H1 (cell line): ENCODE data around the gene SNRPB2. TPM values are rescaled to one million over a fixed set of nuclear protein-coding genes. Genes with fewer than 3 reads are reported as not detected.

Source experiments
- CTCF ChIA-PET: fragments of 300-600 bp; sonication (Branson Sonifier 250); formaldehyde crosslinking; loops from one replicate; lab custom pipeline; 2021; ENCODE audit not compliant: partially characterized antibody; lab: Charles Lee
- POLR2A ChIA-PET: fragments of 300-600 bp; sonication (Branson Sonifier 250); formaldehyde crosslinking; loops from one replicate; lab custom pipeline; 2021; ENCODE audit warnings: inconsistent platforms; ENCODE audit not compliant: partially characterized antibody; lab: Charles Lee
- DNase-seq, 2 experiments: peaks; one replicate each; pipeline versions ENCODE4 v3.0.0 to v3.0.0-alpha.2; 2010 to 2022; ENCODE audit warnings: low spot score in 2 of 2, low read depth in 1 of 2, mixed read lengths in 1 of 2
- FAIRE-seq: peaks from 2 replicates; lab custom pipeline; 2011; peaks lifted over from hg19 to GRCh38; lab: Jason Lieb, UNC
- H2AFZ ChIP-seq: 2 replicates; pipeline ENCODE4 v1.8.1; 2012; ENCODE audit warnings: low read length, inconsistent platforms
- H2AK5ac ChIP-seq: 2 replicates; pipeline ENCODE4 v1.6.1; 2013; ENCODE audit warnings: low read depth, low read length
- H2BK120ac ChIP-seq: replicated peaks from 2 replicates; pipeline ENCODE3; 2013; ENCODE audit warnings: low read depth, low read length, inconsistent platforms
- H2BK12ac ChIP-seq: 2 replicates; pipeline ENCODE4 v1.6.1; 2013; ENCODE audit warnings: low read depth, low read length
- H2BK15ac ChIP-seq: 2 replicates; pipeline ENCODE4 v1.6.1; 2013; ENCODE audit warnings: low read length
- H2BK20ac ChIP-seq: 2 replicates; pipeline ENCODE4 v1.6.1; 2013; ENCODE audit warnings: low read length
- H2BK5ac ChIP-seq: 2 replicates; pipeline ENCODE4 v1.6.1; 2013; ENCODE audit warnings: low read depth, low read length
- H3K14ac ChIP-seq: 2 replicates; pipeline ENCODE4 v1.6.1; 2013; ENCODE audit warnings: inconsistent platforms; ENCODE audit not compliant: insufficient read length
- H3K18ac ChIP-seq: 2 replicates; pipeline ENCODE4 v1.6.1; 2013; ENCODE audit warnings: low read length; ENCODE audit errors: extremely low read depth
- H3K23ac ChIP-seq: 2 replicates; pipeline ENCODE4 v1.6.1; 2013; ENCODE audit warnings: inconsistent platforms; ENCODE audit not compliant: insufficient read length
- H3K23me2 ChIP-seq: 2 replicates; pipeline ENCODE4 v1.6.1; 2013; ENCODE audit warnings: low read depth, low read length
- H3K27ac ChIP-seq: 2 replicates; pipeline ENCODE4 v1.6.1; 2011; ENCODE audit warnings: low read depth, low read length, inconsistent platforms
- H3K27me3 ChIP-seq, 4 experiments: replicated peaks in 1 of 4; 1 replicate in 1 of 4; 2 replicates in 3 of 4; pipeline versions ENCODE4 v1.6.1 to v1.8.1; 2011 to 2013; ENCODE audit warnings: low read length in 3 of 4, mild to moderate bottlenecking in 3 of 4, inconsistent platforms in 2 of 4, mixed read lengths in 2 of 4, moderate library complexity in 1 of 4; ENCODE audit not compliant: control insufficient read depth in 3 of 4, insufficient read depth in 3 of 4; ENCODE audit errors: extremely low read depth in 1 of 4
- H3K36me3 ChIP-seq, 4 experiments: 2 replicates each; pipeline versions ENCODE4 v1.6.1 to v1.8.1; 2011 to 2013; ENCODE audit warnings: mild to moderate bottlenecking in 4 of 4, low read length in 3 of 4, moderate library complexity in 2 of 4, control low read depth in 1 of 4, inconsistent platforms in 1 of 4; ENCODE audit not compliant: insufficient read depth in 4 of 4, control insufficient read depth in 2 of 4
- H3K4ac ChIP-seq: replicated peaks from 2 replicates; pipeline ENCODE3; 2013; ENCODE audit warnings: low read length, low read depth, mixed read lengths, inconsistent platforms; ENCODE audit not compliant: insufficient read length
- H3K4me1 ChIP-seq, 4 experiments: replicated peaks in 1 of 4; 1 replicate in 1 of 4; 2 replicates in 3 of 4; pipeline versions ENCODE4 v1.6.1 to v1.8.1; 2011 to 2013; ENCODE audit warnings: low read length in 3 of 4, inconsistent platforms in 2 of 4, mixed read lengths in 1 of 4; ENCODE audit not compliant: insufficient read depth in 4 of 4, control insufficient read depth in 3 of 4
- H3K4me2 ChIP-seq, 2 experiments: 2 replicates each; pipeline versions ENCODE4 v1.6.1 to v1.8.1; 2011 to 2013; ENCODE audit warnings: low read depth in 2 of 2, low read length in 2 of 2, control low read depth in 1 of 2, inconsistent platforms in 1 of 2, mild to moderate bottlenecking in 1 of 2; ENCODE audit not compliant: insufficient read depth in 1 of 2
- H3K4me3 ChIP-seq, 4 experiments: fragments of 200-600, 300-600 bp in 1 of 4; sonication (generic), shearing (Covaris generic), sonication (Bioruptor Twin) in 1 of 4; 2 replicates each; pipeline versions ENCODE4 v1.5.1 to v1.8.1; 2011 to 2016; ENCODE audit warnings: low read length in 4 of 4, low read depth in 3 of 4, control low read depth in 2 of 4, inconsistent platforms in 2 of 4, mild to moderate bottlenecking in 2 of 4, mixed read lengths in 1 of 4, moderate library complexity in 1 of 4; ENCODE audit not compliant: insufficient read depth in 2 of 4; ENCODE audit errors: extremely low read depth in 1 of 4
- H3K56ac ChIP-seq: replicated peaks from 2 replicates; pipeline ENCODE3; 2013; ENCODE audit warnings: low read depth, mild to moderate bottlenecking, mixed read lengths, low read length, inconsistent platforms; ENCODE audit not compliant: insufficient read length
- H3K79me1 ChIP-seq: 2 replicates; pipeline ENCODE4 v1.6.1; 2013; ENCODE audit warnings: low read depth, low read length, control low read depth
- H3K79me2 ChIP-seq, 2 experiments: 2 replicates each; pipeline versions ENCODE4 v1.6.1 to v1.8.1; 2012 to 2013; ENCODE audit warnings: low read length in 2 of 2, mild to moderate bottlenecking in 2 of 2, inconsistent platforms in 1 of 2; ENCODE audit not compliant: insufficient read depth in 2 of 2, control insufficient read depth in 1 of 2
- H3K9ac ChIP-seq, 4 experiments: replicated peaks in 1 of 4; 1 replicate in 1 of 4; 2 replicates in 3 of 4; pipeline versions ENCODE4 v1.6.1 to v1.8.1; 2011 to 2013; ENCODE audit warnings: low read depth in 3 of 4, low read length in 3 of 4, control low read depth in 2 of 4, mild to moderate bottlenecking in 2 of 4, moderate library complexity in 2 of 4, inconsistent platforms in 1 of 4; ENCODE audit errors: extremely low read depth in 1 of 4
- H3K9me3 ChIP-seq, 2 experiments: 2 replicates each; pipeline versions ENCODE4 v1.6.1 to v1.8.1; 2012 to 2013; ENCODE audit warnings: mild to moderate bottlenecking in 2 of 2, moderate library complexity in 2 of 2, control low read depth in 1 of 2, inconsistent platforms in 1 of 2, low read depth in 1 of 2, low read length in 1 of 2, mixed read lengths in 1 of 2; ENCODE audit not compliant: insufficient read depth in 2 of 2
- H4K20me1 ChIP-seq, 2 experiments: replicated peaks in 1 of 2; 2 replicates each; pipeline versions ENCODE3 to v1.8.1; 2011 to 2013; ENCODE audit warnings: inconsistent platforms in 2 of 2, low read length in 2 of 2, mild to moderate bottlenecking in 1 of 2; ENCODE audit not compliant: insufficient read depth in 2 of 2, control insufficient read depth in 1 of 2
- H4K5ac ChIP-seq: 2 replicates; pipeline ENCODE4 v1.6.1; 2013; ENCODE audit warnings: low read length, low read depth, mixed read lengths, inconsistent platforms; ENCODE audit not compliant: insufficient read length
- H4K8ac ChIP-seq: 2 replicates; pipeline ENCODE4 v1.8.0; 2013; ENCODE audit warnings: mild to moderate bottlenecking, moderate library complexity, low read length, inconsistent platforms; ENCODE audit not compliant: insufficient read depth; ENCODE audit errors: extremely low read depth
- H4K91ac ChIP-seq: replicated peaks from 2 replicates; pipeline ENCODE3; 2013; ENCODE audit warnings: low read length, mixed read lengths, inconsistent platforms; ENCODE audit not compliant: insufficient read length
- ATF3 ChIP-seq: IDR thresholded peaks from 2 replicates; pipeline ENCODE4 v1.6.1; 2011; ENCODE audit warnings: low read depth, mild to moderate bottlenecking, low read length; ENCODE audit not compliant: insufficient read depth
- CBX5 ChIP-seq: fragments of 300-800, 300-1000 bp; sonication (generic); IDR thresholded peaks from 2 replicates; pipeline ENCODE4 v1.7.1; 2016; ENCODE audit warnings: antibody characterized with exemption, low read length, low read depth
- EP300 ChIP-seq, 2 experiments: IDR thresholded peaks; 1 replicate in 1 of 2; 2 replicates in 1 of 2; pipeline ENCODE4 v1.6.1; 2011 to 2012; ENCODE audit warnings: low read depth in 2 of 2, low read length in 2 of 2, mild to moderate bottlenecking in 2 of 2, borderline replicate concordance in 1 of 2, inconsistent platforms in 1 of 2, moderate library complexity in 1 of 2
- HDAC2 ChIP-seq, 2 experiments: fragments of 300-600 bp in 1 of 2; sonication (generic) in 1 of 2; IDR thresholded peaks; 2 replicates each; pipeline ENCODE4 v1.6.1; 2011 to 2012; ENCODE audit warnings: low read depth in 2 of 2, low read length in 2 of 2, mild to moderate bottlenecking in 2 of 2, moderate library complexity in 2 of 2, borderline replicate concordance in 1 of 2, inconsistent platforms in 1 of 2
- MAFK ChIP-seq: IDR thresholded peaks from 2 replicates; pipeline ENCODE4 v1.6.1; 2012; ENCODE audit warnings: low read depth, mild to moderate bottlenecking, improper control_type of control experiment, low read length
- POU5F1 ChIP-seq: IDR thresholded peaks from 2 replicates; pipeline ENCODE4 v1.6.1; 2011; ENCODE audit warnings: low read depth, mild to moderate bottlenecking, low read length, moderate library complexity
- SIX5 ChIP-seq: IDR thresholded peaks from 2 replicates; pipeline ENCODE4 v1.6.1; 2011; ENCODE audit warnings: mild to moderate bottlenecking, low read depth, low read length
- ZNF274 ChIP-seq: IDR thresholded peaks from 2 replicates; pipeline ENCODE4 v1.7.0; 2012; ENCODE audit warnings: low read length, borderline replicate concordance; ENCODE audit errors: extremely low read depth
- WGBS, 2 experiments: shearing (Covaris generic) in 1 of 2; methylation state at CpG; one replicate each; pipeline versions ENCODE4 v1.1.6 to v1.1.7; 2013 to 2015; ENCODE audit warnings: low lambda C conversion rate in 2 of 2, mixed read lengths in 2 of 2, inconsistent platforms in 1 of 2, low coverage in 1 of 2, missing lambda C conversion rate in 1 of 2; ENCODE audit not compliant: insufficient replicate concordance in 2 of 2, insufficient coverage in 1 of 2, insufficient read length in 1 of 2; ENCODE audit errors: extremely low coverage in 1 of 2, missing lambda C conversion rate in 1 of 2; 5-methylcytosine and 5-hydroxymethylcytosine counted together
- polyA plus RNA-seq, 7 experiments: library from polyadenylated mRNA; depleted of rRNA in 3 of 7; stranded (reverse) in 5 of 7; unstranded in 2 of 7; fragments of >200 nt in 5 of 7; fragments of 200-250 nt in 2 of 7; gene quantifications; 1 replicate in 5 of 7; 2 replicates in 1 of 7; 4 replicates in 1 of 7; pipeline versions ENCODE4 v1.2.1 to v1.2.3, GENCODE V29; 2011 to 2013; ENCODE audit warnings: missing spikeins in 2 of 7, mixed read lengths in 2 of 7
- total RNA-seq: library from RNA; stranded (reverse); fragmentation: NEBNext Ultra II Directional; extraction: Animal tissue kit (Norgen Biotek cat#: 25700); gene quantifications from 2 replicates; pipeline ENCODE4 v1.2.1, GENCODE V29; 2021
- TF ChIP-seq, protein P1 (sequence below), 3 experiments: IDR thresholded peaks; 1 replicate in 2 of 3; 2 replicates in 1 of 3; pipeline versions ENCODE4 v1.5.1 to v1.6.1; 2011; ENCODE audit warnings: low read length in 3 of 3, mild to moderate bottlenecking in 3 of 3, inconsistent platforms in 2 of 3, low read depth in 1 of 3, moderate library complexity in 1 of 3; ENCODE audit not compliant: insufficient read depth in 1 of 3; ENCODE audit errors: control extremely low read depth in 1 of 3

Gene SNRPB2
- total and polyA plus RNA-seq, 2 of the 8 experiments (the other 6 are each of a cell fraction or from before 2014, with no cell fraction given), result 49.4 to 102 TPM

DNA sequence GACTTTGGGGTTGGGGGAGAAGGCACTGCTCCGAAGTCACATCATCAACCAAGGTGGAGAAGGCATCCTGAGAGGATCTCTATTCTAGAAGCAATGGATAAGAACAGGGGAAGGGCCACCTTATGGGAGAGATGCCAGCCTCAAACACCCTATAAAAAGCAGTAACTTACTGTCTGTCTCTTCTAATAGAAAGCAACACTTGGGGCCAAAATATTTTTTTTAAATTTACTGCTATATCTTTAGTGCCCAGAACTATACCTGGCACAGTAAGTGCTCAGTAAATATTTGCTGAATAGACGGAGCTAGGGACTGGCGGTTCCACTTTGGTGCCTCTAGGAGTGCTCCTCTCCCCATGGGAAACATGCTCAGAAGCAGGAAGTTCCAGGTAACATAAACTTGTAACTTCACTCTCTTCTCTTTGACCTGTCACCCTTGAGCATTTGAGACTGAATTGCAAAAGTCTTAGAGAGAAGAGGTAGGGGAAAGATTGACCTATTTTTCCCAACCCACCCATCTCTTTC is 17.5 kb downstream of the SNRPB2 start:
- peaks cover 0 to under 1% (median under 1%) of the 10 kb centered on the region in 4 experiments; a peak in 2 of 7 replicates for H3K4me1 ChIP-seq
- no peak overlapping the region for H3K9ac ChIP-seq
- H2BK5ac ChIP-seq, result no peak overlapping the region
- H2BK12ac ChIP-seq, result no peak overlapping the region
- H3K9me3 ChIP-seq, result no peaks in the 10 kb centered on the region
- H3K18ac ChIP-seq, result no peak overlapping the region
- H4K8ac ChIP-seq, result no peak overlapping the region
- H3K4ac ChIP-seq, result no peak overlapping the region
- no peak overlapping the region for H2BK20ac ChIP-seq
- H3K27me3 ChIP-seq, result no peaks in the 10 kb centered on the region
- no peaks in the 10 kb centered on the region for H3K79me1 ChIP-seq
- no peak overlapping the region for H4K91ac ChIP-seq
- FAIRE-seq (no peak), DNase-seq (no peak)
- H3K56ac ChIP-seq, result no peak overlapping the region
- no peak overlapping the region for H3K4me3 ChIP-seq
- no peak overlapping the region for H4K5ac ChIP-seq
- 0 out of 2 replicates have a peak overlapping the region, but pooled peaks have one; percentile 30 for H2AFZ ChIP-seq
- H4K20me1 ChIP-seq, result no peaks in the 10 kb centered on the region
- no peak overlapping the region for H3K27ac ChIP-seq
- no peak overlapping the region for H3K23ac ChIP-seq
- no peaks in the 10 kb centered on the region for H3K36me3 ChIP-seq
- H3K23me2 ChIP-seq, result no peaks in the 10 kb centered on the region; the same call in 1 of the 2 replicates
- H3K14ac ChIP-seq, result no peak overlapping the region
- ChIA-PET POLR2A (no interaction called here), CTCF (interaction anchor here (2.1 to 4.2 kb wide), 2 partner anchors 12 to 14 kb away, joined by 11 to 42 read pairs; no protein-coding TSS in a partner anchor)
- WGBS, 2 experiments, result 57% methylated on average over 3 of the region's 3 CpGs; no CpG with 5 or more reads in 1 of the 2 experiments
- H2BK15ac ChIP-seq, result no peak overlapping the region
- no peaks in the 10 kb centered on the region for H3K79me2 ChIP-seq
- no peak overlapping the region for H2AK5ac ChIP-seq
- no peak overlapping the region for H2BK120ac ChIP-seq
- no peak overlapping the region for H3K4me2 ChIP-seq
- TF ChIP-seq ATF3, result no peak
- TF ChIP-seq MAFK, result peak; percentile 57; the same call in 1 of the 2 replicates
- TF ChIP-seq, protein P1, sequence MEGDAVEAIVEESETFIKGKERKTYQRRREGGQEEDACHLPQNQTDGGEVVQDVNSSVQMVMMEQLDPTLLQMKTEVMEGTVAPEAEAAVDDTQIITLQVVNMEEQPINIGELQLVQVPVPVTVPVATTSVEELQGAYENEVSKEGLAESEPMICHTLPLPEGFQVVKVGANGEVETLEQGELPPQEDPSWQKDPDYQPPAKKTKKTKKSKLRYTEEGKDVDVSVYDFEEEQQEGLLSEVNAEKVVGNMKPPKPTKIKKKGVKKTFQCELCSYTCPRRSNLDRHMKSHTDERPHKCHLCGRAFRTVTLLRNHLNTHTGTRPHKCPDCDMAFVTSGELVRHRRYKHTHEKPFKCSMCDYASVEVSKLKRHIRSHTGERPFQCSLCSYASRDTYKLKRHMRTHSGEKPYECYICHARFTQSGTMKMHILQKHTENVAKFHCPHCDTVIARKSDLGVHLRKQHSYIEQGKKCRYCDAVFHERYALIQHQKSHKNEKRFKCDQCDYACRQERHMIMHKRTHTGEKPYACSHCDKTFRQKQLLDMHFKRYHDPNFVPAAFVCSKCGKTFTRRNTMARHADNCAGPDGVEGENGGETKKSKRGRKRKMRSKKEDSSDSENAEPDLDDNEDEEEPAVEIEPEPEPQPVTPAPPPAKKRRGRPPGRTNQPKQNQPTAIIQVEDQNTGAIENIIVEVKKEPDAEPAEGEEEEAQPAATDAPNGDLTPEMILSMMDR (IDR thresholded peaks at IDR 0.05; ENCODE audit: control extremely low read depth in 1 of 3, insufficient read depth in 1 of 3, low read depth in 1 of 3, low read length in 3 of 3), result peak in 2 of 3 experiments; percentile 23 to 50; a peak in 2 of 4 replicates
- TF ChIP-seq ZNF274, result no peak
- no peak for TF ChIP-seq POU5F1
- TF ChIP-seq SIX5, result no peak
- no peak for TF ChIP-seq HDAC2 (IDR thresholded peaks at IDR 0.05; ENCODE audit: borderline replicate concordance in 1 of 2, low read depth in 2 of 2, low read length in 2 of 2)
- no peak for TF ChIP-seq EP300 (IDR thresholded peaks at IDR 0.05; ENCODE audit: borderline replicate concordance in 1 of 2, low read depth in 2 of 2, low read length in 2 of 2)
- TF ChIP-seq CBX5, result no peak
